ENCODE results near the gene LGALS7B. TPM values are rescaled to one million over a fixed set of nuclear protein-coding genes. Genes with fewer than 3 reads are reported as not detected.
"Not testable (repeated sequence)": the region's sequence is repeated elsewhere in the genome, so short reads cannot be mapped to it uniquely, and the experiment has no call there.

LGALS7B gene
- total RNA-seq, 1 donor from 2014 or later: 4.4 TPM

- no peak for TF ChIP-seq CTCF (conservative IDR thresholded peaks at IDR 0.05; ENCODE audit: low read depth, low read length)
- peak; percentile 75 for DNase-seq (ENCODE audit: low read depth)
- no peak overlapping the region for H3K4me3 ChIP-seq (ENCODE audit: low read depth, low read length)
Observed at GRCh38 chr19:38763795-38764220, 25.2 kb upstream of the LGALS7B start.

GRCh38 chr19:38765214-38765613 lies 23.8 kb upstream of the LGALS7B start:
- no peak overlapping the region for H3K4me3 ChIP-seq (ENCODE audit: low read depth, low read length)
- DNase-seq (ENCODE audit: low read depth): no peak
- no peak for TF ChIP-seq CTCF (conservative IDR thresholded peaks at IDR 0.05; ENCODE audit: low read depth, low read length)

- no peak for DNase-seq (ENCODE audit: low read depth)
- TF ChIP-seq CTCF (conservative IDR thresholded peaks at IDR 0.05; ENCODE audit: low read depth, low read length): no peak
Observed at GRCh38 chr19:38766276-38767047, 22.5 kb upstream of the LGALS7B start.

DNA sequence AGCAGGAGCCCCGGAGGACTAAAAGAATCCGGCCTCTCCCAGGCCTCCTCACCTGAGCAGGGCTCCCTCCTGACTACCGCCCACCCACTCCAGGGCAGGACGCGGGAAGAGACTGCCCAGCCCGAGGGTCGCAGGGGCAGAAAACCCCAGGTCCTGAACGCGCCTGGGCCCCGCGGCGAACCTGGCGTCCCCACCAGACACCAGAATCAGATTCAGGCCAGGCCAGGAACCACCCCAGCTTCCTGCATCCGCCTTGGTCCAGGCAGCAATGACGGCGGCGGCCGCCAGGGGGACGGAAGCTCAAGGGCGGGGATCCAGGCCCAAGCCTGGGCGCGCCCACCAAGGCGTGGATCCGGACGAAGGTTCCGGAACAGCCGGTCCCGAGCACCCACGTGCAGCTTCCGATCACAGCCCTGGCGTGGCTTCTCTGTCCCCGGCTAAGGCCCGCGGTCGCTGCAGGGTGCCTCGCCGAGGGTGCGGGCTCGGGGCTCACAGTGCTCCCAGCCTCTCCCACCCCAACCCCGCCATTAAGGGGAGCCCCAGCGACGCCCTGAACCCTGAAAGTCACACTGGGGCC lies 19.3 kb upstream of the LGALS7B start:
- DNase-seq (ENCODE audit: low read depth): no peak
- TF ChIP-seq CTCF (conservative IDR thresholded peaks at IDR 0.05; ENCODE audit: low read depth, low read length): peak; percentile 60
- H3K4me3 ChIP-seq (ENCODE audit: low read depth, low read length): no peak overlapping the region

More at GRCh38 chr19:38766276-38767047, 22.5 kb upstream of the LGALS7B start:
- H3K4me3 ChIP-seq (ENCODE audit: low read depth, low read length): no peak overlapping the region

GRCh38 chr19:38770228-38770948 lies 18.6 kb upstream of the LGALS7B start:
- DNase-seq (ENCODE audit: low read depth); H3K4me3 ChIP-seq (ENCODE audit: low read depth, low read length): not testable (repeated sequence)

- not testable (repeated sequence) for DNase-seq (ENCODE audit: low read depth)
Observed at GRCh38 chr19:38770949-38771275, 18.1 kb upstream of the LGALS7B start.

GRCh38 chr19:38771569-38771968 lies 17.4 kb upstream of the LGALS7B start:
- H3K4me3 ChIP-seq (ENCODE audit: low read depth, low read length); DNase-seq (ENCODE audit: low read depth): not testable (repeated sequence)

More at GRCh38 chr19:38770949-38771275, 18.1 kb upstream of the LGALS7B start:
- not testable (repeated sequence) for H3K4me3 ChIP-seq (ENCODE audit: low read depth, low read length)

DNA sequence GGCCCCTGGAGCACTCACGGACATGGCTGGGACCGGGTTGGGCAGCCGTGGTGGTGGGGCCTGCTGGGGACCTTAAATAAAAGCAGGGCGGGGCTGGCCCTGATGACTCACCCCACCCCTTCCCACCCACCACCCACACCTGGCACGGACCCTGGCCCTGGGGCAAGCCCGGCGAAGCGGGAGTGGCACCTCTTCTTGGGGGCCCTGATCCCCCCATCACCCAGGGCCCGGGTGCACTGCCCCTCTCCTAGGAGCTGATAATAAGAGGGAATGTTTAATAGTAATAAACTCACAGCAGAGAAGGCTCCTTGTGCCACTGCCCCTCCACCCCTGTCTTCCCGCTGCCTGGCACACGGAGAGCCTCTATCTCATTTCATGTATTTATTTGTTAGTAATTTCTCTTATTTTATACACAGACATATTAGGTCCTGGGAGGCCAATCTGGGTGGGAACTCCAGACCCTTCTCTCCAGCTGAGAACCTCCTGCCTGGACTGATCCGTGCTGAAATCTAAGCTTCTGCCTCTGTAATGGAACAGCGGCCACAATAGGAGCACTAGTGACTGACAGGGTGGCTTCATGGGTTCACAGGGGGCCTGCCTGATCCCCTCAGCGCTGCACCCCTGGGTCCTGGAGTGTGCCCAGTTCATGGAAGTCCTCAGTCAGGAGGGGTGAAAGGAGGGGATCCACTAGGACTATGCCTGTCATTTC lies 15.4 kb upstream of the LGALS7B start, which contains the start of gene LGALS7:
LGALS7 (minus strand) TSS at position 49 of the 709 bp plus-strand sequence; CDS start at position 24, 25 bp downstream.
- TF ChIP-seq CTCF (conservative IDR thresholded peaks at IDR 0.05; ENCODE audit: low read depth, low read length): no peak
- DNase-seq (ENCODE audit: low read depth): no peak
- no peak within 1 kb of the TSS for H3K4me3 ChIP-seq (ENCODE audit: low read depth, low read length)

All from epithelial cell of proximal tubule (primary cell).